Muscle layer of duodenum (tissue), 2 donors: Measurements from ENCODE around the gene PLA2G4E.

Experiments used
- H3K27ac ChIP-seq: one replicate; pipeline ENCODE4 v1.7.0; 2013; ENCODE audit warnings: mild to moderate bottlenecking, low read length
- H3K27me3 ChIP-seq: one replicate; pipeline ENCODE4 v1.7.0; 2013; ENCODE audit warnings: low read depth, mild to moderate bottlenecking, control low read depth, low read length
- H3K36me3 ChIP-seq, 2 donors: one replicate each; pipeline ENCODE4 v1.7.0; 2013; ENCODE audit warnings: low read length in 2 of 2, control low read depth in 1 of 2, mild to moderate bottlenecking in 1 of 2; ENCODE audit not compliant: insufficient read depth in 2 of 2, control insufficient read depth in 1 of 2
- H3K4me1 ChIP-seq, 2 donors: one replicate each; pipeline ENCODE4 v1.7.0; 2013; ENCODE audit warnings: low read length in 2 of 2, mild to moderate bottlenecking in 2 of 2, control low read depth in 1 of 2, moderate library complexity in 1 of 2; ENCODE audit not compliant: insufficient read depth in 2 of 2, control insufficient read depth in 1 of 2
- H3K4me3 ChIP-seq, 2 donors: one replicate each; pipeline ENCODE4 v1.7.0; 2013; ENCODE audit warnings: low read length in 2 of 2, low read depth in 1 of 2, mild to moderate bottlenecking in 1 of 2
- H3K9me3 ChIP-seq, 2 donors: one replicate each; pipeline ENCODE4 v1.7.0; 2013; ENCODE audit warnings: low read length in 2 of 2, control low read depth in 1 of 2, mild to moderate bottlenecking in 1 of 2; ENCODE audit not compliant: control insufficient read depth in 1 of 2
- donor health status: healthy.

PLA2G4E gene

GRCh38 chr15:41996921-41997592 is 23.8 kb downstream of the PLA2G4E start:
- no peaks in the 10 kb centered on the region for H3K36me3 ChIP-seq
- H3K27ac ChIP-seq = no peak overlapping the region
- H3K4me1 ChIP-seq = no peaks in the 10 kb centered on the region
- H3K9me3 ChIP-seq = no peaks in the 10 kb centered on the region
- no peak overlapping the region for H3K4me3 ChIP-seq
- H3K27me3 ChIP-seq = no peaks in the 10 kb centered on the region

- H3K36me3 ChIP-seq = no peaks in the 10 kb centered on the region
- H3K27me3 ChIP-seq = no peaks in the 10 kb centered on the region
- no peak overlapping the region for H3K4me3 ChIP-seq
- no peaks in the 10 kb centered on the region for H3K4me1 ChIP-seq
- no peaks in the 10 kb centered on the region for H3K9me3 ChIP-seq
- no peak overlapping the region for H3K27ac ChIP-seq
Observed at GRCh38 chr15:41996376-41996775, 24.5 kb downstream of the PLA2G4E start.

GRCh38 chr15:41995476-41995855 is 25.4 kb downstream of the PLA2G4E start:
- H3K4me1 ChIP-seq = no peaks in the 10 kb centered on the region
- H3K4me3 ChIP-seq = no peak overlapping the region
- H3K27me3 ChIP-seq = no peaks in the 10 kb centered on the region
- no peak overlapping the region for H3K27ac ChIP-seq
- no peaks in the 10 kb centered on the region for H3K9me3 ChIP-seq
- no peaks in the 10 kb centered on the region for H3K36me3 ChIP-seq

GRCh38 chr15:41994772-41995475 is 25.9 kb downstream of the PLA2G4E start:
- Histone ChIP-seq H3K4me3 (no peak overlapping the region), H3K27me3 (no peaks in the 10 kb centered on the region), H3K27ac (no peak overlapping the region), H3K36me3 (no peaks in the 10 kb centered on the region), H3K4me1 (no peaks in the 10 kb centered on the region), H3K9me3 (no peaks in the 10 kb centered on the region)

GRCh38 chr15:41994171-41994650 is 26.6 kb downstream of the PLA2G4E start:
- H3K4me3 ChIP-seq = no peak overlapping the region
- H3K36me3 ChIP-seq = no peaks in the 10 kb centered on the region
- H3K27ac ChIP-seq = no peak overlapping the region
- H3K9me3 ChIP-seq = no peaks in the 10 kb centered on the region
- no peaks in the 10 kb centered on the region for H3K4me1 ChIP-seq
- H3K27me3 ChIP-seq = no peaks in the 10 kb centered on the region

GRCh38 chr15:41993472-41994170 is 27.2 kb downstream of the PLA2G4E start:
- H3K4me1 ChIP-seq = no peaks in the 10 kb centered on the region
- no peaks in the 10 kb centered on the region for H3K27me3 ChIP-seq
- H3K4me3 ChIP-seq = no peak overlapping the region
- no peaks in the 10 kb centered on the region for H3K36me3 ChIP-seq
- H3K9me3 ChIP-seq = no peaks in the 10 kb centered on the region
- no peak overlapping the region for H3K27ac ChIP-seq

GRCh38 chr15:41992803-41993190 is 28.0 kb downstream of the PLA2G4E start:
- Histone ChIP-seq H3K9me3 (no peaks in the 10 kb centered on the region), H3K27me3 (no peaks in the 10 kb centered on the region), H3K4me1 (no peaks in the 10 kb centered on the region), H3K36me3 (no peaks in the 10 kb centered on the region), H3K27ac (no peak overlapping the region), H3K4me3 (no peak overlapping the region)

- Histone ChIP-seq H3K27ac (no peak overlapping the region), H3K4me3 (no peak overlapping the region), H3K27me3 (no peaks in the 10 kb centered on the region), H3K4me1 (no peaks in the 10 kb centered on the region), H3K36me3 (no peaks in the 10 kb centered on the region), H3K9me3 (no peaks in the 10 kb centered on the region)
Observed at GRCh38 chr15:41992151-41992802, 28.6 kb downstream of the PLA2G4E start.

- Histone ChIP-seq H3K27ac (no peak overlapping the region), H3K4me1 (no peaks in the 10 kb centered on the region), H3K36me3 (no peaks in the 10 kb centered on the region), H3K4me3 (no peak overlapping the region), H3K27me3 (no peaks in the 10 kb centered on the region), H3K9me3 (no peaks in the 10 kb centered on the region)
Observed at GRCh38 chr15:41990691-41991090, 30.2 kb downstream of the PLA2G4E start.

GRCh38 chr15:41990243-41990605 is 30.6 kb downstream of the PLA2G4E start:
- Histone ChIP-seq H3K4me3 (no peak overlapping the region), H3K4me1 (no peaks in the 10 kb centered on the region), H3K36me3 (no peaks in the 10 kb centered on the region), H3K9me3 (no peaks in the 10 kb centered on the region), H3K27me3 (no peaks in the 10 kb centered on the region), H3K27ac (no peak overlapping the region)

- Histone ChIP-seq H3K27me3 (no peaks in the 10 kb centered on the region), H3K4me1 (no peaks in the 10 kb centered on the region), H3K4me3 (no peak overlapping the region), H3K36me3 (no peaks in the 10 kb centered on the region), H3K9me3 (no peaks in the 10 kb centered on the region), H3K27ac (no peak overlapping the region)
Observed at GRCh38 chr15:41989573-41990242, 31.1 kb downstream of the PLA2G4E start.
